Subcutaneous abdominal adipose tissue (tissue), 5 donors: ENCODE results near the gene HK3.

ENCODE experiments used
- H3K27ac ChIP-seq: one replicate; pipeline ENCODE4 v1.7.0; 2013; ENCODE audit warnings: low read depth, mild to moderate bottlenecking, inconsistent platforms, low read length, moderate library complexity
- H3K27me3 ChIP-seq, 5 donors: one replicate each; pipeline ENCODE4 v1.7.0; 2013; ENCODE audit warnings: low read length in 5 of 5, inconsistent platforms in 1 of 5; ENCODE audit not compliant: control insufficient read depth in 5 of 5, insufficient read depth in 4 of 5
- H3K36me3 ChIP-seq, 5 donors: one replicate each; pipeline ENCODE4 v1.7.0; 2013; ENCODE audit warnings: low read length in 5 of 5; ENCODE audit not compliant: control insufficient read depth in 5 of 5, insufficient read depth in 5 of 5
- H3K4me1 ChIP-seq, 5 donors: one replicate each; pipeline ENCODE4 v1.7.0; 2013; ENCODE audit warnings: low read length in 5 of 5, mild to moderate bottlenecking in 3 of 5, moderate library complexity in 1 of 5; ENCODE audit not compliant: control insufficient read depth in 5 of 5, insufficient read depth in 5 of 5
- H3K4me3 ChIP-seq, 5 donors: one replicate each; pipeline ENCODE4 v1.7.0; 2013; ENCODE audit warnings: low read length in 5 of 5, low read depth in 1 of 5
- H3K9ac ChIP-seq, 5 donors: one replicate each; pipeline ENCODE4 v1.7.0; 2013; ENCODE audit warnings: low read length in 5 of 5, mild to moderate bottlenecking in 4 of 5, moderate library complexity in 3 of 5
- H3K9me3 ChIP-seq, 5 donors: one replicate each; pipeline ENCODE4 v1.7.0; 2013; ENCODE audit warnings: low read length in 5 of 5; ENCODE audit not compliant: control insufficient read depth in 5 of 5
- donor health status: healthy.
- donor health status: healthy.
- donor health status: healthy.
- donor health status: healthy.
- donor health status: healthy.

The HK3 gene

GRCh38 chr5:176894298-176894697 lies 4.8 kb downstream of the HK3 start:
- H3K4me3 ChIP-seq = no peak overlapping the region
- no peak overlapping the region for H3K9ac ChIP-seq
- peaks cover 0 to 11% (median 4%) of the 10 kb centered on the region in 5 donors for H3K4me1 ChIP-seq
- H3K9me3 ChIP-seq = no peaks in the 10 kb centered on the region
- H3K27me3 ChIP-seq = peaks cover 0 to 11% (median 0%) of the 10 kb centered on the region in 5 donors
- no peak overlapping the region for H3K27ac ChIP-seq
- peaks cover 0 to 9% (median 0%) of the 10 kb centered on the region in 5 donors for H3K36me3 ChIP-seq

- Histone ChIP-seq H3K9ac (no peak overlapping the region), H3K36me3 (peaks cover 0 to 19% (median 0%) of the 10 kb centered on the region in 5 donors), H3K9me3 (no peaks in the 10 kb centered on the region), H3K27me3 (peaks cover 0 to 11% (median 0%) of the 10 kb centered on the region in 5 donors), H3K4me3 (no peak overlapping the region), H3K4me1 (peaks cover 0 to 6% (median 0%) of the 10 kb centered on the region in 5 donors), H3K27ac (no peak overlapping the region)
Measured at GRCh38 chr5:176892663-176893062, 6.5 kb downstream of the HK3 start.

DNA sequence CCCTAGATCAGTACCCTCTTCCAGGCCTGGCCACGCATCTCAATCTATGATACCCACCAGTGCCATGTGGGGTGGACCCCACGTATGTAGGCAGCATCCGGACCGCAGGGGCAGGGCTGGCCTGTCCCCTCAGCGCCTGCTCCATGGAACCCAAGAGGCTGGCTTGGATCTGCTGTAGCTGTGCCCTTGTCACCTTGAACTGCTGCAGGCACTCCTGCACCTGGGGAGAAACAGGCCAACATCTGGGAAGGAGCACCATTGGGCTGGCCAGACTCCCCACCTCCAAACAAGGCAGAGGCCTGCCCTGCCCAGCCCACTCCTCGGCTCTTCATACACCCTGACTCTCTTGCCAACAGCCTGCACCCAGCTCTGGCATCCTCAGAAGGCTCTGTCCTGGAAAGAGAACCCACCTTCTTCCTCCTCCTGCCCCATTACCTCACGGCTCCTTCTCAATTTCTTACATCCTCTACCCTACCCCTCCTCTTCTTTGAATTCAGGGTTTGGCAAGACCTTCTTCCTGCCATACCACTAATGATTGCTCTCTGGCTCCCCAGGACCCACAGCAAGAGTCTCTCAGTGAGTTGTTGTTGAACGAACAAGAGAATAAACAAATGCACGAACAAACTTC lies 7.7 kb downstream of the HK3 start:
- no peaks in the 10 kb centered on the region for H3K9me3 ChIP-seq
- H3K36me3 ChIP-seq = peaks cover 0 to 26% (median 0%) of the 10 kb centered on the region in 5 donors
- no peak overlapping the region for H3K9ac ChIP-seq
- H3K27ac ChIP-seq = no peak overlapping the region
- peaks cover 0 to 11% (median 0%) of the 10 kb centered on the region in 5 donors for H3K27me3 ChIP-seq
- peaks cover 0 to 2% (median 0%) of the 10 kb centered on the region in 5 donors for H3K4me1 ChIP-seq
- no peak overlapping the region for H3K4me3 ChIP-seq

DNA sequence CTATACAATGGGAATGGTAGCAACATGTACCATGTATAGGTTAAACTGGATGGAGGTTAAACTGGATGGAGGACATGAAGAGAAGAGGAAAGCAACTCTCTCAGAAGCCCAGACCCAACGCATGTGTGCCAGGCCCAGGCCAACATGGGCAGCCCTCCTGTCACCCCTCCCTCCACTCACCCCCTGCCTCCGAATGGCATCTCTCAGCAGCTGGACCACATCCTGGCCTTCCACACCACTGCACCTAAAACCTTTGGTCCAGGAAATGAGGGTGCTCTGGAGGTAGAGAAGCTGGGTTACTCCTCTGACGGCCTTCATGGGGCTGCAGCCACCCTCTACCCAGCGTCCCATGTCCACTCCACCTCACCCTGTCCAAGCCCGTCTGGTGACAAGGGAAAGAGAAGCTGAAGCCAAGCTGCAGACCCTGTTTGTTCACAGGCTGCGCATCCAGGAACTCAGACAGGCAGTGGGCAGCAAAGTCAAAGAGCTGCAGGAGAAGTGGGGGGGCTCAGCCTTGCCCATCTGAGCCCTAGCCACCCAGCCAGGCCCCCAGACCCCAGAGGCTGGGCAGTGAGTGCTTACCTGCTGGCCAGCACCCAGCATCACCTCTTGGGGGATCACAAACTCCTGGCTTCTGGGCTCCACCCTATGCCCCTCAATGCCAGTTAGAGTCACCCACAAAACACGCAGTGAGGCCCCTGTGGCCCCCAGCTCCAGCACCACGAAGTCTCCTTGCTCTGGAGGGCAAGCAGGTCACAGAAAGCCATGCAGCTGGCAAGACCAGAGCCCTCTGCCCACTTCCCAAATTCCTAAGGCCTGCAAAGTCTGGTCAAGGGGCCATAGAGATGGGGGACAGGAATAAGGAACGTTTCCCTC lies 8.5 kb downstream of the HK3 start:
- Histone ChIP-seq H3K9ac (no peak overlapping the region), H3K9me3 (no peaks in the 10 kb centered on the region), H3K4me3 (no peak overlapping the region), H3K4me1 (peaks cover 0 to 2% (median 0%) of the 10 kb centered on the region in 5 donors), H3K27ac (no peak overlapping the region), H3K36me3 (peaks cover 0 to 26% (median 0%) of the 10 kb centered on the region in 5 donors), H3K27me3 (peaks cover 0 to 10% (median 0%) of the 10 kb centered on the region in 5 donors)

DNA sequence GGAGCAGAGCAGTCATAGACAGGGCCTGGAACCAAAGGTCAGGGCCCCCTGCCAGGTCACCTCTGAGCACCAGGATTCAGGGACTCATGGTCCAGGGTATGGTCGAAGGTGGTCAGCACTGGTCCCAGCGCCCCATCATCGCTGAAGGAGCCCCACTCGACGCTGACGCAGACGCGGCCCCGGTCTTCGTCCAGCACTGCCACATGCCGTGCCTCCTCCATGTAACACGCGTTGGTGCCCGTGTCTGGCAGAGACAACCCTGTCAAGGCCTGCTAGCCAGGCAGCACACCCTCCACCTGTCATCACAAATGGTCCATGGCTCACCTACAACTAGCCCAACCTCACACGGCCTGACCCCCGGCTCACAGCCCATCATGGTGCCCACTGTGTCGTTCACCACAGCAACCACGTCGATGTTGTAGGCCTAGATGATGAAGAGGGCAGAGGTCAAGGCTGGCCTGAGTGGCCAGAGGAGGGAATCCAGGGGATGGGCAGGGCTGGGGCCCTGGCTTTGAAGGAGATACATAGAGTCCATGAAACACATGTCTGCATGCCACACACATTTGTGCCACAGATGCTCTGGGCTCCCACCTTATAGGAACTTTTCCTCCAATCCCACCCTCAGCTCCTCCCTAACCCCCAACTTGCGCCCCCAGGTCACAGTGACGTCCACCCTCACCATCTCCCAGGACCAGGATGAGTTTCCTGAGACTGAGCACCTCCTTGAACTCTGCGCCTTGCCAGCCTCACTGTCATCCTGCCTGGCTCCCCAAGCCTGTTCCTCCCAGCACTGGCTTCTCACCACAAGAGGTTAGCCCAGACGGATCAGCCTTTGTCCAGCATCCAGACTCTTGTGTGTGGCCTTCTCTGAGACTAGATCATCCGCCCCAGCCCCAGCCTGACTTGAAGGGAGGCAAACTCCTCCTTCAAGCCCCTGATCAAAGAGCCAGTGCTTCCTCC lies 9.5 kb downstream of the HK3 start:
- Histone ChIP-seq H3K36me3 (peaks cover 0 to 26% (median 0%) of the 10 kb centered on the region in 5 donors), H3K9ac (no peak overlapping the region), H3K27me3 (peaks cover 0 to 7% (median 0%) of the 10 kb centered on the region in 5 donors), H3K9me3 (no peaks in the 10 kb centered on the region), H3K4me1 (peaks cover 0 to 2% (median 0%) of the 10 kb centered on the region in 5 donors), H3K27ac (no peak overlapping the region), H3K4me3 (no peak overlapping the region)

DNA sequence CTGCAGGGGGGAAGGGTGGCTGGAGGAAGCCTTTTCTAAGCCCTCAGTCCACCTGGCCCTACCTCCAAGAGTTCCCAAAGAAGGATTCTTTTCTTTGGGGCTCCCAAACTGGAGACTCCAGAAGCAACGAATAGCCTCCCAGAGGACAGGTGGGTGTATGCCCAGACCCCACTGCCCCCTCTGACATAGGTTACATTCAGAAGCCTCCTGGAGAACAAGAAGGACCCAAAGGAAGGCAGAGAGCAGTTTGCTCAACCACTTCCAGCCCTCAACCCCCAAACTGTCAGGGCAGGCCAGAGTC lies 10.3 kb downstream of the HK3 start:
- Histone ChIP-seq H3K27me3 (peaks cover 0 to 4% (median 0%) of the 10 kb centered on the region in 5 donors), H3K36me3 (peaks cover 0 to 26% (median 0%) of the 10 kb centered on the region in 5 donors), H3K4me3 (no peak overlapping the region), H3K4me1 (peaks cover 0 to 2% (median 0%) of the 10 kb centered on the region in 5 donors), H3K9ac (no peak overlapping the region), H3K27ac (no peak overlapping the region), H3K9me3 (no peaks in the 10 kb centered on the region)

GRCh38 chr5:176888016-176888864 lies 10.9 kb downstream of the HK3 start:
- Histone ChIP-seq H3K4me1 (peaks cover 0 to 2% (median 0%) of the 10 kb centered on the region in 5 donors), H3K36me3 (peaks cover 0 to 26% (median 0%) of the 10 kb centered on the region in 5 donors)

GRCh38 chr5:176887252-176887849 lies 11.8 kb downstream of the HK3 start:
- Histone ChIP-seq H3K9ac (no peak overlapping the region), H3K36me3 (peaks cover 0 to 29% (median 0%) of the 10 kb centered on the region in 5 donors), H3K9me3 (no peaks in the 10 kb centered on the region), H3K4me1 (no peaks in the 10 kb centered on the region), H3K4me3 (no peak overlapping the region), H3K27me3 (no peaks in the 10 kb centered on the region), H3K27ac (no peak overlapping the region)

More at GRCh38 chr5:176888016-176888864, 10.9 kb downstream of the HK3 start:
- Histone ChIP-seq H3K9ac (no peak overlapping the region), H3K4me3 (no peak overlapping the region), H3K27ac (no peak overlapping the region), H3K9me3 (no peaks in the 10 kb centered on the region), H3K27me3 (peaks cover 0 to 2% (median 0%) of the 10 kb centered on the region in 5 donors)
